Measurements from ENCODE around the gene TAF11.

DNA sequence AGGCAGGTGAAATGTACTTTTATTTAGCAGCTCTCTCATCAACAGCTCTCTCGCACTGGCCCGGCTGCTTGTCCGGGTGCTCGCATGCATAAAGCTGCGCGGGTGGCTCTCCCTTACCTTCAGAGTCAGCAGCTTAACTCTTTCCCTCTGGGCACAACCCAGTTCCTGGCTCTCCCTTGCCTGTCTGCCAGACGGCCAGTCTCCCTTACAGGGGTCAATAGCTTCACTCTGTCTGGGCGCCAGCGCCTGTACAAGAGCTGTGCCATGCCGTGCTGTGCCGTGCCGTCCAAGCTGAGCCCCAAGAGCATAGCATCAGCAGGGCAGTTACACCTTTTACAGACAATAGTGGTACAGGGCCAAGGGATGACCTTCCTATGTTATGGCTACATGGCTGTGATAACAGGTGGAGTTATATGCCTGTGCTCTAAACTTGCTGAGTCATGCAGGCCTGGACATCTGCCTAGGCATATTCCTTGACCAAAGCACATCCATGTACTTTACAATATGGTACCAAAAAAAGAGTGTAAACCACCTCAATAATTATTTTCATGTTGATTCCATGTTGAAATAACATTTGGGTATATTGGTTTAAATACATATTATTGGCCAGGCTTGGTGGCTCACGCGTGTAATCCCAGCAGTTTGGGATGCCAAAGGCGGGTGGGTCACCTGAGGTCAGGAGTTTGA is 48.0 kb downstream of the TAF11 start:
- TF ChIP-seq, protein P1, sequence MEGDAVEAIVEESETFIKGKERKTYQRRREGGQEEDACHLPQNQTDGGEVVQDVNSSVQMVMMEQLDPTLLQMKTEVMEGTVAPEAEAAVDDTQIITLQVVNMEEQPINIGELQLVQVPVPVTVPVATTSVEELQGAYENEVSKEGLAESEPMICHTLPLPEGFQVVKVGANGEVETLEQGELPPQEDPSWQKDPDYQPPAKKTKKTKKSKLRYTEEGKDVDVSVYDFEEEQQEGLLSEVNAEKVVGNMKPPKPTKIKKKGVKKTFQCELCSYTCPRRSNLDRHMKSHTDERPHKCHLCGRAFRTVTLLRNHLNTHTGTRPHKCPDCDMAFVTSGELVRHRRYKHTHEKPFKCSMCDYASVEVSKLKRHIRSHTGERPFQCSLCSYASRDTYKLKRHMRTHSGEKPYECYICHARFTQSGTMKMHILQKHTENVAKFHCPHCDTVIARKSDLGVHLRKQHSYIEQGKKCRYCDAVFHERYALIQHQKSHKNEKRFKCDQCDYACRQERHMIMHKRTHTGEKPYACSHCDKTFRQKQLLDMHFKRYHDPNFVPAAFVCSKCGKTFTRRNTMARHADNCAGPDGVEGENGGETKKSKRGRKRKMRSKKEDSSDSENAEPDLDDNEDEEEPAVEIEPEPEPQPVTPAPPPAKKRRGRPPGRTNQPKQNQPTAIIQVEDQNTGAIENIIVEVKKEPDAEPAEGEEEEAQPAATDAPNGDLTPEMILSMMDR (IDR thresholded peaks at IDR 0.05): no peak
- no peak for TF ChIP-seq ZFX (IDR thresholded peaks at IDR 0.05; ENCODE audit: borderline replicate concordance)
